Activated B cell treated with CpG ODN at 0.5 μM for 24 hours (primary cell): Measurements from ENCODE around the gene FCHSD2. TPM values are rescaled to one million over a fixed set of nuclear protein-coding genes. Genes with fewer than 3 reads are reported as not detected.

Experiments used
- ATAC-seq: fragments of 200-7000 bp; cut with Tn5 transposase; one replicate; pipeline ENCODE4 v1.10.0; 2021; ENCODE audit warnings: low read depth, mild to moderate bottlenecking, moderate library complexity
- CTCF ChIA-PET: fragments of 350-600 bp; sonication (Branson Sonifier 250); formaldehyde crosslinking; loops from one replicate; lab custom pipeline; 2021; ENCODE audit warnings: antibody characterized with exemption; lab: Charles Lee
- POLR2A ChIA-PET: fragments of 350-600 bp; sonication (Branson Sonifier 250); formaldehyde crosslinking; loops from one replicate; lab custom pipeline; 2021; ENCODE audit warnings: antibody characterized with exemption; lab: Charles Lee
- DNase-seq: peaks from one replicate; pipeline ENCODE4 v3.0.0; 2022
- H3K27ac Mint-ChIP-seq: one replicate; pipeline ENCODE4 v1.8.0; 2020; ENCODE audit warnings: mixed read lengths
- H3K27me3 Mint-ChIP-seq: one replicate; pipeline ENCODE4 v1.8.0; 2021; ENCODE audit warnings: mixed read lengths
- H3K36me3 Mint-ChIP-seq: one replicate; pipeline ENCODE4 v1.8.0; 2021; ENCODE audit warnings: low read depth, mixed read lengths
- H3K4me1 Mint-ChIP-seq: one replicate; pipeline ENCODE4 v1.8.0; 2021; ENCODE audit warnings: mixed read lengths
- H3K4me3 Mint-ChIP-seq: one replicate; pipeline ENCODE4 v1.8.0; 2020; ENCODE audit warnings: mild to moderate bottlenecking, mixed read lengths
- H3K9me3 Mint-ChIP-seq: one replicate; pipeline ENCODE4 v1.8.0; 2020; ENCODE audit warnings: mixed read lengths
- intact Hi-C: fragments of 100-400 bp; cut with micrococcal nuclease; formaldehyde crosslinking; loops from one replicate; pipeline ENCODE4 v1.15.1; 2024
- total RNA-seq: library from RNA; stranded (reverse); gene quantifications from 2 replicates; pipeline ENCODE4 v1.2.3, GENCODE V29; 2022
- TF ChIP-seq, protein P1 (sequence below): fragments of 200-600 bp; IDR thresholded peaks from one replicate; pipeline ENCODE4 v1.8.0; 2022; ENCODE audit warnings: antibody characterized with exemption, mild to moderate bottlenecking

Gene FCHSD2
- total RNA-seq, 1 donor from 2014 or later: 207 TPM

DNA sequence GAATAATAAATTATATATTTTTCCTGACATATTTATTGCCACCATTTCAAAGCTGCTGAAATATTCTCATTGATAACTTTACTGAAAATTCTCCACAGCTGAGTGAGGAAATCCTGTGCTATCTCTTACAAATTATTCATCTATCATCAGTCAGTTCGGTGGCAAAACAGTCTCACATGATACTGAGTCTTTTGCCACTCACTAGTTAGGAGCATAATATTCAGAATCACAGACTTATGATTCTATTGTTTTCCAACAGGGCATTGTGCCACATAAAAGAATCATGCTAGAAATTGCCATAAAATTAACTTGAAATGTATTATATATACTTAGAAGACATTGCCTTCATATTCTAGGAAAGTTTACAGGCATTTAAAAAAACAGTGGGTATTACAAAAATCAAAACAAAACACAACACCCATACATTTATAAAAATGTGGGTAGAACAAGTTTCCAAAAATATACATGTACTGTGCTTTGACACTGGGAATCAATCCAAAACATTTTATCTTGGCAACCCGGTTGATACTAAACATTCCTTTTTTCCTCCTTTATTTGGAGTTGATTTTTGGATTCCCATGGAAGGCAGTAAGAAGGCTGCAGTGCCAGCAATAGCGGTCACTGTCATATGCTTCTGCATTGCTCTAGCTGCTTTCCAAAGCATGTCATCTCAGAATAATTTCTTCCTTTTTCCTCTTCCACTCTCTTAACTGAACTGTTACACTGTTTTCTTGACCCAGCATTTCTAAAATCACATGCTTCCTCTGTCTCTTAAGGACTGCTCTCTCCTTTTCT, 285.4 kb downstream of the FCHSD2 start:
- TF ChIP-seq, protein P1, sequence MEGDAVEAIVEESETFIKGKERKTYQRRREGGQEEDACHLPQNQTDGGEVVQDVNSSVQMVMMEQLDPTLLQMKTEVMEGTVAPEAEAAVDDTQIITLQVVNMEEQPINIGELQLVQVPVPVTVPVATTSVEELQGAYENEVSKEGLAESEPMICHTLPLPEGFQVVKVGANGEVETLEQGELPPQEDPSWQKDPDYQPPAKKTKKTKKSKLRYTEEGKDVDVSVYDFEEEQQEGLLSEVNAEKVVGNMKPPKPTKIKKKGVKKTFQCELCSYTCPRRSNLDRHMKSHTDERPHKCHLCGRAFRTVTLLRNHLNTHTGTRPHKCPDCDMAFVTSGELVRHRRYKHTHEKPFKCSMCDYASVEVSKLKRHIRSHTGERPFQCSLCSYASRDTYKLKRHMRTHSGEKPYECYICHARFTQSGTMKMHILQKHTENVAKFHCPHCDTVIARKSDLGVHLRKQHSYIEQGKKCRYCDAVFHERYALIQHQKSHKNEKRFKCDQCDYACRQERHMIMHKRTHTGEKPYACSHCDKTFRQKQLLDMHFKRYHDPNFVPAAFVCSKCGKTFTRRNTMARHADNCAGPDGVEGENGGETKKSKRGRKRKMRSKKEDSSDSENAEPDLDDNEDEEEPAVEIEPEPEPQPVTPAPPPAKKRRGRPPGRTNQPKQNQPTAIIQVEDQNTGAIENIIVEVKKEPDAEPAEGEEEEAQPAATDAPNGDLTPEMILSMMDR: no peak
- no peak for DNase-seq
- H3K36me3 Mint-ChIP-seq: peaks cover 79% of the 10 kb centered on the region
- ChIA-PET CTCF (interaction anchor here (1.6 kb wide), 1 partner anchor 321 kb away, joined by 5 read pairs; no protein-coding TSS in a partner anchor), POLR2A (interaction anchor here (0.6 to 0.7 kb wide), 2 partner anchors 301 to 320 kb away, joined by 3 to 6 read pairs; no protein-coding TSS in a partner anchor)
- intact Hi-C loops: no loop called here
- peaks cover 5% of the 10 kb centered on the region for H3K9me3 Mint-ChIP-seq
- no peak overlapping the region for H3K4me3 Mint-ChIP-seq
- H3K4me1 Mint-ChIP-seq: peaks cover 16% of the 10 kb centered on the region
- no peaks in the 10 kb centered on the region for H3K27me3 Mint-ChIP-seq
- H3K27ac Mint-ChIP-seq: no peak overlapping the region
- no peak for ATAC-seq

GRCh38 chr11:72856065-72856464, 286.1 kb downstream of the FCHSD2 start:
- no peak overlapping the region for H3K4me3 Mint-ChIP-seq

DNA sequence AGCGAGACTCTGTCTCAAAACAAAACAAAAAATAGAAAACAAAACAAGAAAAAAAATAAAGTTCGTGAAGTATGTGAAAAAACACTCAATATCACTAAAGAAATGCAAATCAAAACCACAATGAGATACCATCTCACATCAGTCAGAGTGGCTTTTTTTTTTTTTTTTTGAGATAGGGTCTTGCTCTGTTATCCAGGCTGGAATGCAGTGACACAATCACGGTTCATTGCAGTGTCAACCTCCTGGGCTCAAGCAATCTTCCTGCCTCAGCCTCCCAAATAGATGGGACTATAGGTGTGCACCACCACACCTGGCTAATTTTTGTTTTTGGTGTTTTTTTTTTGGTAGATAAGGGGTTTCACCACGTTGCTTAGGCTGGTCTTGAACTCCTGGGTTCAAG, 290.4 kb downstream of the FCHSD2 start:
- POLR2A ChIA-PET: no interaction called here
- Mint-ChIP-seq H3K36me3 (peaks cover 68% of the 10 kb centered on the region), H3K4me3 (no peak overlapping the region), H3K27ac (no peak overlapping the region), H3K4me1 (peaks cover 18% of the 10 kb centered on the region), H3K9me3 (no peaks in the 10 kb centered on the region), H3K27me3 (no peaks in the 10 kb centered on the region)
- intact Hi-C loops: no loop called here
- no peak for DNase-seq
- TF ChIP-seq, protein P1: no peak
- CTCF ChIA-PET: no interaction called here
- no peak for ATAC-seq

More at GRCh38 chr11:72856065-72856464, 286.1 kb downstream of the FCHSD2 start:
- H3K4me1 Mint-ChIP-seq: peaks cover 18% of the 10 kb centered on the region
- ChIA-PET CTCF (no interaction called here), POLR2A (no interaction called here)
- ATAC-seq (no peak), DNase-seq (no peak)
- H3K27me3 Mint-ChIP-seq: no peaks in the 10 kb centered on the region
- TF ChIP-seq, protein P1: no peak
- no peak overlapping the region for H3K27ac Mint-ChIP-seq
- H3K9me3 Mint-ChIP-seq: peaks cover 5% of the 10 kb centered on the region
- peaks cover 76% of the 10 kb centered on the region for H3K36me3 Mint-ChIP-seq
- intact Hi-C loops: no loop called here

DNA sequence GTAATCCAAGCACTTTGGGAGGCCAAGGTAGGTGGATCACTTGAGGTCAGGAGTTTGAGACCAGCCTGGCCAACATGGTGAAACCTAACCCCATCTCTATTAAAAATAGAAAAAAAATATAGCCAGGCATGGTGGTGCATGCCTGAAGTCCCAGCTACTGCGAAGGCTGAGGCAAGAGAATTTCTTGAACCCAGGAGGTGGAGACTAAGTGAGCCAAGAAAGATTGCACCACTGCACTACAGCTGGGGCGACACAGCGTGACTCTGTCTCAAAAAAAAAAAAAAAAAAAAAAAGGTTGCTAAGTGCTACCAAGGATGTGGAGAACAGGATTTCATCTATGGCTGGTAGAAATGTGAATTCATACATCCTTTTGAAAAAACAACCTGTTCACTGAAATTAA, 291.3 kb downstream of the FCHSD2 start:
- TF ChIP-seq, protein P1: no peak
- no peaks in the 10 kb centered on the region for H3K27me3 Mint-ChIP-seq
- peaks cover 70% of the 10 kb centered on the region for H3K36me3 Mint-ChIP-seq
- DNase-seq (no peak), ATAC-seq (no peak)
- H3K9me3 Mint-ChIP-seq: no peaks in the 10 kb centered on the region
- ChIA-PET CTCF (no interaction called here), POLR2A (no interaction called here)
- H3K4me1 Mint-ChIP-seq: peaks cover 18% of the 10 kb centered on the region
- intact Hi-C loops: no loop called here
- no peak overlapping the region for H3K4me3 Mint-ChIP-seq
- H3K27ac Mint-ChIP-seq: no peak overlapping the region

DNA sequence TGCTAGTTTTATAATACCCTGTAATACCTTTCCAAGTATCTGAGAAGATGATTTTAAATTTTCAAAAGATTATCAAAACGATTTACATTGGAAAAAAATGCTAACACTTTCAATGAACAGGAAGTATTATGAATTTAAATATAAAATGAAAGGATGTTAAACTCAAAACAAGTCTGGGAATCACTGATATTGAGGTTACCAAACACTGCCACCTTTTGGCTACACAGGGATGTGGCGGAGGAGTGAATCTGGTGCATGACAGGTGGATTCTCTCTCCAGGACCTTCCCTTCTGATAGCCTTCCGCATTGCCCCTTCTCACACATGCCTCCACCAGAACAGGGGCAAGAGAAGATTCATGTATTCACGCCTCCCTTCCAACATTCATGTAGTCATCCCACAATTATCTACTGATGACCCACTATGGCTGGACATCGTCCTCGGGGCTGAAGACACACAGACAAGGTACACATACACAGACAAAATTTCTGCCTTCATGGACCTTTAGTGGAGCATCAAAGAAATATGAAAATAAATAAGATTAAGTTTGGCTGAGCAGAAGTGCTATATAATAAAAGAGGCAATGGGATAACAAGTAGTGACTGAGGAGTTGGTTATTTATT, 293.2 kb downstream of the FCHSD2 start:
- Mint-ChIP-seq H3K27me3 (no peaks in the 10 kb centered on the region), H3K27ac (no peak overlapping the region), H3K36me3 (peaks cover 71% of the 10 kb centered on the region), H3K9me3 (no peaks in the 10 kb centered on the region), H3K4me1 (peaks cover 16% of the 10 kb centered on the region), H3K4me3 (no peak overlapping the region)
- TF ChIP-seq, protein P1: no peak
- intact Hi-C loops: loop anchor here (1.0 to 5.0 kb wide), 2 partner anchors 124 to 367 kb away; no protein-coding TSS in a partner anchor
- ATAC-seq (peak; percentile 54), DNase-seq (no peak)
- ChIA-PET CTCF (interaction anchor here (1.6 to 1.7 kb wide), 2 partner anchors 124 to 329 kb away, joined by 5 to 7 read pairs; no protein-coding TSS in a partner anchor), POLR2A (no interaction called here)
